IMR-90 (cell line): Measurements from ENCODE around the gene SARDH. TPM values are rescaled to one million over a fixed set of nuclear protein-coding genes. Genes with fewer than 3 reads are reported as not detected.

Experiments used
- ATAC-seq: fragments of 200-7000 bp; cut with Tn5 transposase; 2 replicates; pipeline ENCODE4 v1.9.1; 2020; ENCODE audit warnings: low read depth, mild to moderate bottlenecking, moderate library complexity
- BruUV-seq: library from RNA; stranded (reverse); fragments of 400-500 nt; replicated peaks from 2 replicates; lab custom pipeline; 2021; lab: Mats Ljungman, UMichigan
- CTCF ChIA-PET: fragments of 300-600 bp; formaldehyde crosslinking; extraction: SDS; loops from one replicate; lab custom pipeline; 2021; ENCODE audit warnings: antibody characterized with exemption; lab: Yijun Ruan, JAX
- POLR2A ChIA-PET: fragments of 300-600 bp; sonication (Branson Sonifier 250); formaldehyde crosslinking; loops from one replicate; lab custom pipeline; 2022; ENCODE audit warnings: antibody characterized with exemption; ENCODE audit not compliant: unreplicated experiment; lab: Charles Lee
- DNase-seq: peaks from one replicate; pipeline ENCODE4 v3.0.0; 2013
- H2AFZ ChIP-seq: replicated peaks from 2 replicates; pipeline ENCODE3; 2013; ENCODE audit warnings: low read length, mild to moderate bottlenecking; ENCODE audit not compliant: poor library complexity
- H2AK5ac ChIP-seq: 2 replicates; pipeline ENCODE4 v1.6.1; 2013; ENCODE audit warnings: low read depth, low read length, inconsistent platforms
- H2AK9ac ChIP-seq: replicated peaks from 2 replicates; pipeline ENCODE3; 2013; ENCODE audit warnings: mild to moderate bottlenecking, low read depth, low read length, moderate library complexity; ENCODE audit not compliant: poor library complexity
- H2BK120ac ChIP-seq: 2 replicates; pipeline ENCODE4 v1.6.1; 2013; ENCODE audit warnings: low read depth, low read length, inconsistent platforms
- H2BK15ac ChIP-seq: 3 replicates; pipeline ENCODE4 v1.6.1; 2013; ENCODE audit warnings: low read depth, low read length, inconsistent platforms
- H2BK20ac ChIP-seq: 2 replicates; pipeline ENCODE4 v1.6.1; 2013; ENCODE audit warnings: low read depth, mild to moderate bottlenecking, inconsistent platforms, low read length, moderate library complexity
- H2BK5ac ChIP-seq: 2 replicates; pipeline ENCODE4 v1.6.1; 2013; ENCODE audit warnings: mild to moderate bottlenecking, low read depth, low read length, inconsistent platforms; ENCODE audit not compliant: poor library complexity, severe bottlenecking
- H3K14ac ChIP-seq: replicated peaks from 2 replicates; pipeline ENCODE4 v1.6.1; 2013; ENCODE audit warnings: low read depth, low read length, inconsistent platforms
- H3K18ac ChIP-seq: 2 replicates; pipeline ENCODE4 v1.6.1; 2013; ENCODE audit warnings: low read depth, low read length, control low read depth
- H3K23ac ChIP-seq: 2 replicates; pipeline ENCODE4 v1.6.1; 2013; ENCODE audit warnings: low read depth, low read length, inconsistent platforms
- H3K27ac ChIP-seq: 2 replicates; pipeline ENCODE4 v1.5.1; 2013; ENCODE audit warnings: mild to moderate bottlenecking, control low read depth, low read length; ENCODE audit not compliant: insufficient read depth
- H3K27me3 ChIP-seq: 2 replicates; pipeline ENCODE4 v1.6.1; 2013; ENCODE audit warnings: low read length; ENCODE audit not compliant: control insufficient read depth, insufficient read depth
- H3K36me3 ChIP-seq: 2 replicates; pipeline ENCODE4 v1.6.1; 2013; ENCODE audit warnings: low read length, mixed read lengths; ENCODE audit not compliant: control insufficient read depth, insufficient read depth
- H3K4ac ChIP-seq: 2 replicates; pipeline ENCODE4 v1.6.1; 2013; ENCODE audit warnings: low read depth, low read length, inconsistent platforms
- H3K4me1 ChIP-seq: 2 replicates; pipeline ENCODE4 v1.6.1; 2013; ENCODE audit warnings: low read length, mixed read lengths; ENCODE audit not compliant: control insufficient read depth, insufficient read depth
- H3K4me2 ChIP-seq: 2 replicates; pipeline ENCODE4 v1.6.1; 2013; ENCODE audit warnings: low read depth, mild to moderate bottlenecking, control low read depth, low read length, moderate library complexity
- H3K4me3 ChIP-seq: 2 replicates; pipeline ENCODE4 v1.5.1; 2013; ENCODE audit warnings: low read depth, mild to moderate bottlenecking, control low read depth, low read length, moderate library complexity; ENCODE audit not compliant: insufficient read depth
- H3K56ac ChIP-seq: 2 replicates; pipeline ENCODE4 v1.6.1; 2013; ENCODE audit warnings: low read length, inconsistent platforms; ENCODE audit not compliant: insufficient read depth; ENCODE audit errors: extremely low read depth
- H3K79me1 ChIP-seq, 2 experiments: 2 replicates each; pipeline ENCODE4 v1.6.1; 2013; ENCODE audit warnings: low read length in 2 of 2, inconsistent platforms in 1 of 2, low read depth in 1 of 2
- H3K9ac ChIP-seq: 2 replicates; pipeline ENCODE4 v1.6.1; 2013; ENCODE audit warnings: low read depth, low read length, control low read depth
- H3K9me1 ChIP-seq: 2 replicates; pipeline ENCODE4 v1.6.1; 2013; ENCODE audit warnings: low read length, inconsistent platforms; ENCODE audit not compliant: insufficient read depth
- H3K9me3 ChIP-seq: 2 replicates; pipeline ENCODE4 v1.6.1; 2013; ENCODE audit warnings: low read length; ENCODE audit not compliant: control insufficient read depth, insufficient read depth
- H4K20me1 ChIP-seq: 2 replicates; pipeline ENCODE4 v1.6.1; 2013; ENCODE audit warnings: low read length, inconsistent platforms; ENCODE audit not compliant: insufficient read depth
- H4K5ac ChIP-seq: 2 replicates; pipeline ENCODE4 v1.6.1; 2013; ENCODE audit warnings: mild to moderate bottlenecking, low read depth, low read length, control low read depth
- H4K8ac ChIP-seq, 2 experiments: 2 replicates each; pipeline ENCODE4 v1.6.1; 2013; ENCODE audit warnings: low read depth in 2 of 2, low read length in 2 of 2, control low read depth in 1 of 2, inconsistent platforms in 1 of 2
- H4K91ac ChIP-seq: 2 replicates; pipeline ENCODE4 v1.6.1; 2013; ENCODE audit warnings: low read depth, low read length, inconsistent platforms; ENCODE audit not compliant: insufficient read depth
- FOS ChIP-seq: fragments of 150-350 bp; IDR thresholded peaks from 2 replicates; pipeline ENCODE4 v1.6.1; 2016; ENCODE audit warnings: low read depth, low read length
- WGBS, 2 experiments: methylation state at CpG; one replicate each; pipeline versions ENCODE4 v1.1.5 to v1.1.7; 2013; ENCODE audit warnings: missing lambda C conversion rate in 2 of 2; ENCODE audit not compliant: insufficient read length in 1 of 2; ENCODE audit errors: extremely low coverage in 2 of 2; 5-methylcytosine and 5-hydroxymethylcytosine counted together
- dilution Hi-C: fragments of 300-500 bp; cut with HindIII; formaldehyde crosslinking; loops from one replicate; pipeline ENCODE4 v1.14.3; 2018; ENCODE audit warnings: low sequenced_read_pairs; ENCODE audit not compliant: unreplicated experiment
- in situ Hi-C: fragments of 300-500 bp; cut with MboI; formaldehyde crosslinking; loops from 3 replicates; pipeline ENCODE4 v1.14.3; 2019; ENCODE audit warnings: low sequenced_read_pairs, inconsistent platforms, mixed read lengths
- intact Hi-C: fragments of 100-400 bp; cut with micrococcal nuclease; formaldehyde crosslinking; loops from 2 replicates; pipeline ENCODE4 v1.10.0; 2022
- polyA plus RNA-seq, 3 experiments: library from polyadenylated mRNA; depleted of rRNA; stranded (reverse); fragments of >200 nt; gene quantifications; 2 replicates each; pipeline ENCODE4 v1.2.3, GENCODE V29; 2012; ENCODE audit warnings: low replicate concordance in 1 of 3
- total RNA-seq: library from RNA; depleted of rRNA; stranded (reverse); fragments of >200 nt; gene quantifications from 2 replicates; pipeline ENCODE4 v1.2.3, GENCODE V29; 2012
- TF ChIP-seq, protein P1 (sequence below): fragments of 150-350 bp; IDR thresholded peaks from 2 replicates; pipeline ENCODE4 v1.6.1; 2016; ENCODE audit warnings: low read depth, mild to moderate bottlenecking, low read length, moderate library complexity, borderline replicate concordance

SARDH gene
- total and polyA plus RNA-seq, 2 of the 4 experiments (the other 2 are of a cell fraction) = 5.0 to 7.5 TPM

GRCh38 chr9:133763272-133764183 lies 25.4 kb upstream of the SARDH start:
- H3K14ac ChIP-seq = no peak overlapping the region
- no peak overlapping the region for H2AK5ac ChIP-seq
- H3K27ac ChIP-seq = no peak overlapping the region
- WGBS, 2 experiments = 85% methylated on average over 4 of the region's 26 CpGs; no CpG with 5 or more reads in 1 of the 2 experiments
- H2BK20ac ChIP-seq = no peak overlapping the region
- H4K5ac ChIP-seq = no peak overlapping the region
- POLR2A ChIA-PET = interaction anchor here (0.6 kb wide), 2 partner anchors 33 to 262 kb away, joined by 4 to 5 read pairs; partner anchors contain the start of gene BRD3OS
- no peak overlapping the region for H4K8ac ChIP-seq
- no peak overlapping the region for H3K9ac ChIP-seq
- H2BK15ac ChIP-seq = no peak overlapping the region
- no peaks in the 10 kb centered on the region for H3K27me3 ChIP-seq
- peaks cover 22% of the 10 kb centered on the region for H3K36me3 ChIP-seq
- DNase-seq = peak; percentile 66
- H3K4me1 ChIP-seq = peaks cover 3% of the 10 kb centered on the region
- H3K56ac ChIP-seq = no peak overlapping the region
- no peak overlapping the region for H3K4me2 ChIP-seq
- no TSS peak for BruUV-seq
- H2AK9ac ChIP-seq = peak overlapping the region; percentile 2
- no peak overlapping the region for H2BK5ac ChIP-seq
- H3K79me1 ChIP-seq = 0 out of 4 replicates have a peak, but pooled peaks cover 0 to 3% of the 10 kb centered on the region in 2 experiments
- H2AFZ ChIP-seq = no peak overlapping the region
- in situ Hi-C loops (no loop called here), intact Hi-C loops (no loop called here), dilution Hi-C loops (no loop called here)
- no peak overlapping the region for H3K18ac ChIP-seq
- H2BK120ac ChIP-seq = no peak overlapping the region
- H3K23ac ChIP-seq = no peak overlapping the region
- H3K4me3 ChIP-seq = no peak overlapping the region
- H3K4ac ChIP-seq = no peak overlapping the region
- H3K9me3 ChIP-seq = peaks cover 11% of the 10 kb centered on the region; the same call in 1 of the 2 replicates
- CTCF ChIA-PET = interaction anchor here (1.1 kb wide), 1 partner anchor 21 kb away, joined by 3 read pairs; no protein-coding TSS in a partner anchor
- TF ChIP-seq, protein P1, sequence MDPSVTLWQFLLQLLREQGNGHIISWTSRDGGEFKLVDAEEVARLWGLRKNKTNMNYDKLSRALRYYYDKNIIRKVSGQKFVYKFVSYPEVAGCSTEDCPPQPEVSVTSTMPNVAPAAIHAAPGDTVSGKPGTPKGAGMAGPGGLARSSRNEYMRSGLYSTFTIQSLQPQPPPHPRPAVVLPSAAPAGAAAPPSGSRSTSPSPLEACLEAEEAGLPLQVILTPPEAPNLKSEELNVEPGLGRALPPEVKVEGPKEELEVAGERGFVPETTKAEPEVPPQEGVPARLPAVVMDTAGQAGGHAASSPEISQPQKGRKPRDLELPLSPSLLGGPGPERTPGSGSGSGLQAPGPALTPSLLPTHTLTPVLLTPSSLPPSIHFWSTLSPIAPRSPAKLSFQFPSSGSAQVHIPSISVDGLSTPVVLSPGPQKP = no peak
- 0 out of 2 replicates have a peak, but pooled peaks have one; percentile 22 for TF ChIP-seq FOS
- H3K9me1 ChIP-seq = peaks cover 7% of the 10 kb centered on the region
- no peak overlapping the region for H4K91ac ChIP-seq
- no peaks in the 10 kb centered on the region for H4K20me1 ChIP-seq
- ATAC-seq = peak; percentile 79
